Activated CD8-positive, alpha-beta memory T cell treated with anti-CD3 and anti-CD28 coated beads, Interleukin-2, amount 50 U/mL, for 1 hour (primary cell): ENCODE results near the gene FAM163A.
"Not testable (repeated sequence)": the region's sequence is repeated elsewhere in the genome, so short reads cannot be mapped to it uniquely, and the experiment has no call there.

Experiments used
- DNase-seq: peaks from one replicate; pipeline ENCODE4 v3.0.0-alpha.2; 2020; ENCODE audit errors: extremely low read depth

The FAM163A gene

GRCh38 chr1:179853102-179853501 is 110.0 kb downstream of the FAM163A start:
- DNase-seq, result no peak

GRCh38 chr1:179855831-179856230 is 112.7 kb downstream of the FAM163A start:
- not testable (repeated sequence) for DNase-seq

DNA sequence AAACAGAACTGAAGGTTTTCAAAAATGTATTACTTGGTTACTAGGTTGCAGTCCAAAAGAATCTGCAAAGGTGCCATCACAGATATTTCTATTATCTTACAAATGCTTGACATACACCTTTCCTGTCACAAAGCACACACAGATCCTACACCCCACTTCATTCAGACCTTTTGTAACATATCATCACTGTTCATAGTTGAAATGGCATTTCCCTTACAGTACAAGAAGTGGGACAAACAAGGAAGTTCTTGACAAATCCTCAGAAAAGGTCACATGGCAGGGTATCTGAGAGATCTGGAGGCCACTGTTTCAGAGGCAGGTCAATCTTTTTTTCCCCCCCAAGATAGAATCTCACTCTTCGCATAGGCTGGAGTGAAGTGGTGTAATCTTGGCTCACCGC is 113.2 kb downstream of the FAM163A start:
- DNase-seq, result no peak

DNA sequence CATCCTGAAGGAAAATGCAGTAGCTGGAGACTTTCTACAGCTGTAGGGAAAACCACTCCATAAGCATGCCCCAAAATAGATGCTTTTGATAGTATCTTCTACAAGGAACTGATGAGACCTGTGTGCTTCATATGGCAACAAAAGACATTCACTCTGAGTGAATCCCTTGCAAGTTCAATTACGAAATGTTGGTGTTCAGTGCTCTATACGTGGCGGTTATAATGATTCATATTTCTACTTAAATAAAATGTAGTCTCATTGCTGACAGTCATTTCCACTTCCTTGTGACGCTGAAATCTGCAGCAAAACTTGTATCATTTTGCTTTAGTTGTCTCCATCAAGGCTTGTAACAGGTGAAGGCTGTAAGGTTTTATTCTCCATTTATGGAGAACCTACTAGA is 113.9 kb downstream of the FAM163A start:
- no peak for DNase-seq

DNA sequence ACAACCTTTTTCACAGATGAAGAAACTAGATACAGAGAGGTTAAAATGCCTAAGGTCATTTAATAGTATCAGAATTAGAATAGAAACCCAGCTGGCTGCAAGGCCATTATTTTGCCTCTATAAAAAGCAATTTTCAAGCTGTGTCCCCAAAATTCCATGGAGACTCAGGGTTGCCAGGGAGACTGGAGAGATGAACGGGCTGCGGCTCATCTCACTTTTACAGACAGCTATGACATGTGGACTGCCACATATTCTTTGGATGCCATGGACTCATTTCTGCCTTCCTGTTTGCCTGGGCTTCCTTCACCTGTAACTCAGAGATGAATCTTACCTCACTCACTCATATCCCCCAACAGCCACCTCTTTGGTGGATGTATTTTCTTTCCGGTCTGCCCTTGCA is 117.6 kb downstream of the FAM163A start:
- DNase-seq, result no peak

DNA sequence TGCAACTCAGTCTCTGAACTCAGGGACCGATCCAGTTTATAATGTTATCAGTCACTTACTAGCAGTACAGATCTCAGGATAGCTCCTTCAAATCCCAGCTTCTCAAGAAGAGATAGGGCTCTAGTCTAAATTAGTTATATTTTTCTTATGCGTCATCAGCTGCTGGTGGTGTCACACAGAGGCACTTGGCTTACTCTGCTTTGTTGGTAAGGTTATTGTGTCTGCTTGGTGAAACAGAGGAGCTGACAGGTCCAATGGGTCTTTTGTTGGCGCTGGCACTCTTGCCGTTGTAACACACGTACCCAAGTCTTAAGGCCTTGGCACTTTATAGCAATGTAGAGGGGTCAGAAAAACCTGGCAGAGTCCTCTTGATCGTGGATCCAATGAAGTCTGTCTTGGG is 122.3 kb downstream of the FAM163A start:
- no peak for DNase-seq
